GM19467 (cell line): ENCODE measurements around the gene NBEAL2.
A peak's percentile ranks its signal among the peaks of the same experiment; 100 is the strongest.

Source experiments
- ATAC-seq: cut with Tn5 transposase; IDR thresholded peaks from one replicate; pipeline ENCODE4 v1.9.1; 2021; ENCODE audit warnings: mild to moderate bottlenecking, moderate library complexity; ENCODE audit not compliant: unreplicated experiment

The NBEAL2 gene

GRCh38 chr3:46984591-46985459 is 5.4 kb downstream of the NBEAL2 start:
- ATAC-seq = no peak

GRCh38 chr3:46985588-46985987 is 6.1 kb downstream of the NBEAL2 start:
- no peak for ATAC-seq

GRCh38 chr3:46986055-46986730 is 6.7 kb downstream of the NBEAL2 start:
- ATAC-seq = no peak

- no peak for ATAC-seq
Observed at GRCh38 chr3:46986782-46987310, 7.4 kb downstream of the NBEAL2 start.

- no peak for ATAC-seq
Observed at GRCh38 chr3:46987319-46987742, 7.9 kb downstream of the NBEAL2 start.

GRCh38 chr3:46987743-46988401 is 8.4 kb downstream of the NBEAL2 start:
- ATAC-seq = peak; percentile 60

- no peak for ATAC-seq
Observed at GRCh38 chr3:46988616-46989015, 9.2 kb downstream of the NBEAL2 start.

- no peak for ATAC-seq
Observed at GRCh38 chr3:46989146-46989810, 9.8 kb downstream of the NBEAL2 start.

- ATAC-seq = no peak
Observed at GRCh38 chr3:46990573-46991374, 11.3 kb downstream of the NBEAL2 start.

- no peak for ATAC-seq
Observed at GRCh38 chr3:46991406-46992165, 12.1 kb downstream of the NBEAL2 start.

GRCh38 chr3:46992231-46992630 is 12.8 kb downstream of the NBEAL2 start:
- ATAC-seq = no peak

GRCh38 chr3:46993292-46993691 is 13.8 kb downstream of the NBEAL2 start:
- no peak for ATAC-seq

GRCh38 chr3:46993986-46994385 is 14.5 kb downstream of the NBEAL2 start:
- no peak for ATAC-seq

GRCh38 chr3:46994801-46995731 is 15.6 kb downstream of the NBEAL2 start:
- ATAC-seq = no peak

GRCh38 chr3:46995901-46996562 is 16.6 kb downstream of the NBEAL2 start:
- no peak for ATAC-seq

GRCh38 chr3:46996689-46997452 is 17.4 kb downstream of the NBEAL2 start:
- ATAC-seq = no peak
